Upper lobe of left lung (tissue), 4 donors: ENCODE measurements around the gene SIRPD.

ENCODE experiments used
- CTCF ChIP-seq, 6 experiments: fragments of 450-650 bp in 4 of 6; fragments of 200-600 bp in 2 of 6; sonication (generic) in 2 of 6; IDR thresholded peaks; one replicate each; pipeline ENCODE4 v1.5.1; 2016 to 2019; ENCODE audit warnings: antibody characterized with exemption in 6 of 6
- EP300 ChIP-seq, 4 donors: sonication (generic); formaldehyde crosslinking; IDR thresholded peaks; one replicate each; pipeline ENCODE4 v1.5.1; 2017; ENCODE audit warnings: antibody characterized with exemption in 4 of 4, control low read depth in 2 of 4
- POLR2A ChIP-seq, 4 donors: fragments of 450-650 bp; IDR thresholded peaks; one replicate each; pipeline ENCODE4 v1.5.1; 2016 to 2017; ENCODE audit warnings: antibody characterized with exemption in 4 of 4, mild to moderate bottlenecking in 2 of 4
- POLR2AphosphoS5 ChIP-seq, 2 donors: sonication (generic); formaldehyde crosslinking; IDR thresholded peaks; one replicate each; pipeline ENCODE4 v1.5.1; 2017; ENCODE audit warnings: antibody characterized with exemption in 2 of 2

GRCh38 chr20:1486566-1486965 lies 70.9 kb downstream of the SIRPD start:
- TF ChIP-seq CTCF (IDR thresholded peaks at IDR 0.05) = no peak
- TF ChIP-seq POLR2AphosphoS5 (IDR thresholded peaks at IDR 0.05) = no peak
- TF ChIP-seq EP300 (IDR thresholded peaks at IDR 0.05) = no peak
- no peak for TF ChIP-seq POLR2A (IDR thresholded peaks at IDR 0.05)
